NCI-H146 treated with DMSO at 0.1 percent for 48 hours (cell line): ENCODE data around the gene FRS3.

Experiments used
- DNase-seq: peaks from one replicate; lab custom pipeline; 2025; ENCODE audit not compliant: unreplicated experiment; lab: John Stamatoyannopoulos, UW

The FRS3 gene

DNA sequence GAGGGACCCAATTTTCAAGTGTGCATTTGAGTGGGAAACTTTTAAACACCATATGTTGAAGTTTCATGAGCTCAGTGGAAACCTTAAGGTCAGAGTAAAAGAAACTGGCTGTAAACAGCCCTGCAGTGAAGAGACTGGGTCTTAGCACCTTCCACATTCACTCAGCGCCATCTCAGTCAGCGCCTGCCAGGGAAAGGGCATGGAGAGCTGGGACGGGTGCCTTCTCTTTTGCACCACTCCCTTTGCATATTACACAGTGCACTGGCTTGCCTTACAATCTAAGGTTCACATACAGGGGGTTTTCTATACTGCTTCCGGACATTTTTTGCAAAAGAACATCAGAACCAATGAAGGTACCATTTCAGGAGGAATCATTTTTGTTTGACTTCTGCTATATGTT lies 12.3 kb upstream of the FRS3 start:
- no peak for DNase-seq

DNA sequence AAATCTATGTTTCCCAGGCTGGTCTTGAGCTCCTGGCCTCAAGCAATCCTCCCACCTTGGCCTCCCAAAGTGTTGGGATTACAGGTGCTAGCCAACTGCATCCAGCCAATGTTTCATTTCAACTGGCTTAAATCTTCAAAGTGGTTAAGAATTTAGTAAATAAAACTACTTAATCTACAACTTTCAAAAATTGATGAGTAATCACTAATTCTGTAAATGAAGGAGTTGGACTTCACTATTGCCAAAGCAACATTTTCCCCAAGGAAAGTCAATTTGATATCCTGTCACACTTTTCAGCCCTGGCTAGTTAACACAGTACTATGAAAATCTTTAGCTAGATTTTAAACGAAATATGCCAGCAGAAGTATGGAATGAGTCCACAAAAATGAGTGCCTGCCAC lies 11.6 kb upstream of the FRS3 start:
- DNase-seq = no peak

DNA sequence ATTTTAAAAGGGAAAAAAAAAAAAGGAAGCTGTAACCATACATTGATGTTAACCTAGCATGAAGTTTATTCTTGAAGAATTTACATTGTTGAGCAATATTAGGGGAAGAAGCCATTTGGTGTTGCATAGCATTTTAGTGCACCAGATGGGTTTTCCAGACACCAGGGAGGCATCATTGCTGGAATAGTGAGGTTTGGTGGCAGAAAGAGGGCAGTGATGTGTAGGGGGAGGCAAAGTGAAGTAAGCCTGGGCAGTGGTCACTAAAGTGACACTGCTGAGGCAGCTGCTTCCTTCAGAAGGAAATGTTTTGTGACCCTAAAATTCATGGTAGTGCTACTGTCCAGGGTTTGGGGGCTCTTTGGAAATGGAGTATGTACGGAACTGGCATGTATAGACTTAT lies 10.3 kb upstream of the FRS3 start:
- DNase-seq = no peak

DNA sequence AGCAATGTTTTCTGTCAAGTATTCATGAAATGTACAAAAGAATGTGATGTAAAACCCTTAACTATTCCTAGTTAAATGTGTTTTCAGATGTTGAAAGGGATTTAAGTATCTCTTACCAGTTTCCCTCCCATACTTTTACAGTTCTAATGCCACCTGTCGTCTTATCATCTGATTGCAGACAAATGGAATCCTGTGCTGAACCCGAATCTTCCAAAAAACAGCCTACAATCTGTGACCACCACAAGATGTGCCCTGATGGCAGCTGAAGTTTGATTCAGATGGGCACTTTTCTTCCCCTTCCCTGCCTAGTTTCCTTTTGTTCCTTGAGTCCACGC lies 9.7 kb upstream of the FRS3 start:
- DNase-seq = no peak

DNA sequence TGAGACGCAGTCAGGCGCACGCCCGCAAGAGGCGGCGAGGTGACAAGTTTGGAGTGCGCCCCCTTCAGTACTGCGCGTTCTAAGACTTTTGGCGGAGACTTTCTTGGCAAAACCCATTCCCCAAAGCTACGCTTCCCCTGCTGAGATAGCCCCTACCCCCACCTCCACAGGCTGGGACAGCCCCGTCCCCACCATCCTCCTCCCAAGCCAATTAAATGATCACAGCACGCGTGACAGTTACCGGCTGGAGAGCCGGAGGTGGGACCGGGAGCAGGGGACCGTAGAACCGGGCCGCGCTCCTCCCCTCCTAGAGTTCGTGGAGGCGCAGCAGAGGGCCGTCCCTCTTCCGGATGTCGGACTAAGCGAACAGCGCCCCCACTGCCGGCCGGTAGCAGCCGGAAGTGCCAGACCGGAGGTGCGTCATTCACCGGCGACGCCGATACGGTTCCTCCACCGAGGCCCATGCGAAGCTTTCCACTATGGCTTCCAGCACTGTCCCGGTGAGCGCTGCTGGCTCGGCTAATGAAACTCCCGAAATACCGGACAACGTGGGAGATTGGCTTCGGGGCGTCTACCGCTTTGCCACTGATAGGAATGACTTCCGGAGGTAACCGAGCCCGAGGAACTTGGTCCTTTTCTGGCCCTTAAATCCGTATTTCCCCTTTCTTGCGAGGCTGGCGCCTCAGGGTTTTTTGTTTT lies 7.7 kb upstream of the FRS3 start, which contains the start of gene TOMM6:
TSS of gene TOMM6 (plus strand) at position 476 of the 699 bp plus-strand sequence. CDS start at position 480, 4 bp downstream.
- DNase-seq = peak; percentile 91

DNA sequence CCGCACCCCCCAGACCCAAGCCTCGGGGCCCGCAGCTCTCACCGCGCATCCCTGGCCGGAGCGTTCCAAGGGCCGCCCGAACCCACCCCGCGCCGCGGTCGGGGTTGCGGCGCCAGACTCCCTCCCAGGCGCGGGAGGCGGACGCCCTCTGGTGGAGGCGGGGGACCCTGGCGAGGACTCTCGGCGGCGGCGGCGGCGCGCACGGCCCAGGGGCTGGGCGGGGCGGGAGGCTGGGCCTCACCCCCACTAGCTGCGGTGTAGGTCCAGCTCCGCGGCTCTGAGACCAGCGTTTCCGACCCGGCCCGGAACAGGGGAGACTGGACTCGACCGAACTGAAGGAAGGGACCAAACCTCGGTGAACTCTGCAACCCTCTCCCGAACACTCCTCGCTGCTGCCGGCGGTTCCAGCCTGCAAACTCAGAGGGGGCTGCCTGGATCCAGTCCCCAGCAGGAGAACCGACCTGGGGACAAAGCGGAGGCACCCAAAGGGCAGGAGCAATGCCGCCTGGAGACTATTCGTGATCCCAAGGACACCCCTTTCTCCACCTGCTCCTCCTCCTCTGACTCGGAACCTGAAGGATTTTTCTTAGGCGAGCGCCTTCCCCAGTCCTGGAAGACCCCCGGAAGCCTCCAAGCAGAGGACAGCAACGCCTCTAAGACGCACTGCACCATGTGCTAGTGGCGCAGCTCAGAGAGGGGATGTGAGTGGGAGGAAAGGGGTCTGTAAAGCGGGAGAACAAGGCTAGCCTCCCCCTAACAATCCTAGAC lies 6.9 kb upstream of the FRS3 start:
- peak; percentile 57 for DNase-seq

DNA sequence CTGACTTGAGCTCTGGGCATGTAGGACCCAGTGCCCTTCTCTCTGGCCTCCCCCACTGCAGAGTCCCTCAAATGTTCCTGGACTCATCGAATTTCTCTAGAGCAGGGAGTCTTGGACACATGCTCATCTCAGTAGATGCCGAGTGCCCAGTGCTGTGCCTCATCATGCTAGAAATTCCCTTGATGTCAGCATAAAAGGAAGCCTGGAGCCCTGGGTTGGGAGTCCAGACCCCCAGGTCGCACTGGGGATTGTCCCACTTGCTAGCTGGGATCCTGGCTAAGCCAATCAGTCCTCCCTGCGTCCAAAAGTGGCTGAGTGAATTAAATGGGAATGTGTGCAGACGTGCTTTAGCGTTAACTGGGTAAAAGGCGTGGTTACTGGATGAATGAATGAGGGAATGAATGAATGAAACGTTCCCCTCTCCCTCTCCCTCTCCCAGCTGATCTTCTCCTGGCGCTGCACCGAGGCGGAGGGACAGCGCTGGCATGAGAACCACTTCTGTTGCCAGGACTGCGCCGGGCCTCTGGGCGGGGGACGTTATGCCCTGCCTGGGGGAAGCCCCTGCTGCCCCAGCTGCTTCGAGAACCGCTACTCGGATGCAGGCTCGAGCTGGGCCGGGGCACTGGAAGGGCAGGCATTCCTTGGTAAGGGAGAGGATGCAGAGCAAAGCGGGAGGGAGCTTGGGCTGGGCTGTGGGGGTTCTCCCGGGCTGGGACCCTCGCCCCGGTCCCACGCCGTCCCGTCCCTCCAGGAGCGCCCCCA lies 6.2 kb upstream of the FRS3 start:
- DNase-seq = no peak

DNA sequence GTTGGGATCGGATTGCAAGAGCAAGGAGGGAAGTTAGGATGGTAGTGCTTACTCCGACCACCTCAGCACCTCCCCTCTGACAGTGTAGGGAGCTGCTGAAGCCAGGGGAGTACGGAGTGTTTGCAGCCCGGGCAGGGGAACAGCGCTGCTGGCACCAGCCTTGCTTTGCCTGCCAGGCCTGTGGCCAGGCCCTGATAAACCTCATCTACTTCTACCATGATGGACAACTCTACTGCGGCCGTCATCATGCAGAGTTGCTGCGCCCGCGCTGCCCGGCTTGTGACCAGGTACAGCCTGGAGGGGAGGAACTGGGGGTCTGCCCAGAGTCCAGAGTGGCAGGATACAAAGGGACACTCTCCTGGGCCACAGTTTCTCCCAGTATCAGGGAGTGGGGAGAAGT lies 5.6 kb upstream of the FRS3 start:
- DNase-seq = no peak

DNA sequence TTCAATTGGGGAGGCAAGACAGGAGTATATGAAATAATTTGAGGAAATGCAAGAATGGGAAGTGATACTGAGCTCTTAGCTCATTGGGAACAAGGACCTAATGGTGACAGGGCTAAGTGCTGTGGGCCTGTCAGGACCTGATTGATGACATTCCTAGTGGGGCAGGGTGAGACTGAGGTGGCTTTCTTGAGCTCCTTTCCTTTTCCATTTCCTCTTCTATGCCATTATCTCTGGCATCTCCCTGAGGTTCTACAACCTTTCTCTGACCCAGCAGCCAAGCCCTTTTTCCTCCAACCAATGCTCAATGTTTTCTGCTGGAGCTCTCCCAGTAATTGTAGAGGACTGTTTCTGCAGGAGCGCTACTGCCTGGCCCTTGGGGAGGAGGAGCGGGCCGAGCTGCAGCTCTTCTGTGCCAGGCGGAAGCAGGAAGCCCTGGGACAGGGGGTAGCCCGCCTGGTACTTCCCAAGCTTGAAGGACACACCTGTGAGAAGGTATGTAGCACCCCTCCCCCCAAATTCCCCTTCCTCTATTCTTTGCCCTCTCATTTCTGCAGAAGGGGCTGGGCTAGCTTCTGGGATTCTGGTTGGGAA lies 5.0 kb upstream of the FRS3 start:
- no peak for DNase-seq

DNA sequence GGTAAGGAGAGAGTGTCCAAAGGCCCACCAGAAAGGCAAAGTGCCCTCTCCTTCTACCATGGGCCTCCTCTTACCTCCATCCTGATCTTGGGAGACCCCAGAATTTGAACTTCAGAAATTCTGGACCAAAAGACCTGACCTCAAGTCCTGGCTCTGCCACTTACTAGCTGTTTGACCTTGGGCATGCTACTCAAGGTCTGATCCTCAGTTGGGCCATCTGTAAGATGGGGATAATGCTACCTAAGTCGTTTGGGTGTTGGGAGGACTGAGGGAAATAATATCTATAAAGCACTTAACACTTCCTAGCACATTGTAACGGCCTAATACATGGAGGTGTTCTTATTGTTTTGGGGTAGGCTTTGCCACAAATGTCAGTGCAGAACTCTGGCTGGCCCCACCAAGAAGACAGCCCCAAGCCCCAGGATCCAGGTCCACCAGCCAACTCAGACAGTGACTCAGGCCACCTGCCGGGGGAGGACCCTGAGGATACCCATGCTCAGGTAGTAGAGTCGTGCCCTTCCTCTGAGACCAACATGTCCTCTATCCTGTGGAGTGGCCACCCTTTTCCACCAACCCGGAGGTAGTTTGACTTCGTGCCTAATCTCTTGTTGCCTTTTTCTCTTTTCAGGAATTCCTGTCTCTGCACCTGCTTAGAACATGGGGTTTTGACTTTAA lies 3.5 kb upstream of the FRS3 start:
- no peak for DNase-seq

DNA sequence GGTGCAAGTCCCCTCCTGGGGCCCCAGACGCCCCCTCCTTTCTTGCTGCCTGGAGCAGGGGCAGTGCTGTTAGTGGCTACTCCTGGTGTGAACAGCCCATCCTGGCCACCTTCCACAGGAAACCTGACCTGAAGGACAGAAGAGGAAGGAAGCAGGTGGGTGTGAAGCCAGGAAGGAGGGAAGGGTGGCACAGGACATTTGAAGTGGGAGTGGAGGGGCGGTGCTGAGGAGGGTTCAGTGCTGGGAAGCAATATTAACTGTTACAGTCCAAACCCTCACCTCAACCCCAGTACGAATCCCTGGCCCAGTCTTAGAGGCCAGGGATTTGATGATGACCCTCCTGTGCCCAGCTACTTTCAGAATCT lies 1.6 kb upstream of the FRS3 start:
- DNase-seq = no peak

DNA sequence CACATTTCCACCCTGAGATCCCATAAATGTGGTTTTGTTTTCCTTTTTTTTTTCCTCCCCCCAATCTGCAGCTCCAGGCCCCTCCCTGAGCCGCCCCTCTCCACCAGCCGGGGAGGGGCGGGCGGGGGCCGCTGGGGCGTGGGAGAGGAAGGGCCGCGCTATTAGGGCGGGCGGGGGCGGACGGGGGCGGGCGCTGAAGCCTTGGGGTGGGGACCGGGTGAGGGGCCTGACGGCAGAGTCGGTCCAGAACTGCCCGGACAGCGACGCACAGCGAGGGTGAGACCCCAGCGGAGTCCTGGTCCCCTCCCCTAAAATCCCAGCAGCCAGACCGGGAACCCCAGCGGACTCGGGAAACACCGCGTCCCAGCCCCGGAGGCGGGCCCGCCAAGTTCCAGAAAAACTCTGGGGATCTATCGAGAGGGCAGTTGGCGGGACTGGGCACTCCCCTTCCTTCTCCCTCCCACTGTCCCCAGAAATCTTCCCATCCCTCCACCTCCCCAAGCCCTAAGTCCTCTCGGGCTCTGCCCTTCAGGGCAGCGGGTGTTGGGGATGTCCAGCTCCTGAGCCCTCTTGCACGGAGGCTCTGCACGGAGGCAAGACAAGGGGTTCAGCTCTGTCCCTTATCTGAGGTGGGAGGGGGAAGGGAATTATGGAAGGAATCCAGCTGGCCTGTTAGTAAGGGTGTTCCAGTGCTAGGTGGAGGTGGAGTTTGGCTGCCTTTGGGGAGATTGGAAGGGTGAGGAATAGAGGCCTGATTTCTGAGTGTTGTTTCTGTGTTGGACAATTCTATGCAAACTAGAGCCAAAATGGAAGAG lies 1.1 kb upstream of the FRS3 start, which contains the start of gene PRICKLE4:
TSS of gene PRICKLE4 (plus strand) at position 232 of the 815 bp plus-strand sequence. CDS start 2,692 bp downstream, outside the sequence.
- DNase-seq = peak; percentile 16

DNA sequence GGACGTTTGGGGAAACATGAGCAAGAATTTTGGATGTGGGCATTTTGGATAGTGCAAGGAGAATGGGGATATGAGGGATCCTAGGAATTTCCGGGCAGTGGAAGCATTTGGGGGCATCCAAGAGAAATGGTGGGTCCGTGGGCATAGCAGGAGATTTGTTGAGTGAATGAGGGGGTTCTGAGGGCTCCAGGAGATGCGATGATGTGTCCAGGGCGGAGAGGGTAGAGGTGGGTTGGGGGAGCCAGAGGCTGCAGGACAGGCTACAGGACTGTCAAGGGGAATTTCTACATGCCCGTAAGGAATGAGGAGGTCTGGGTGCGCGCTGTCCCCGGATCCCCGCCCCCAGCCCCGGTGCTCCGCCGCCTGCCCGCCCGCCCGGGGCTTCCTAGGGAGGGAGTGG lies 364 bp downstream of the FRS3 start:
- DNase-seq = no peak

DNA sequence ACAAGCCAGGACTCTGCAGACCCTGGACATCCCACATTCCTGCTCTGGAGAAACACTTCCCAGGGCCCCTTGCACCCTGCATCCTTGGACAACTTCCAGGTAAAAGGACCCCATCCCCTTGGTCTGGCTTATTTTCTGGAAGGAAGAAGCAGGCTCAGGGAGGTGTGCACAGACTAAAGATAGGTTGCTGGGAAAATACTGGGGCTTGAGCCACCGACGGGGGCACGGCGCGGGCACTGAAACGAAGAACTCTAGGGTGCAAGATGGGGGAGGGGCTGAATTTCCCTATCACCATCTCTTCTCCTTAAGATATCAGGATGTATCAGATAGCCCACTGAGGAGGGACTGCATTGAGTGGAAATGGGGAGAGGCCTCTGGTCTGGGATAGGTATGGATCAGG lies 805 bp downstream of the FRS3 start:
- DNase-seq = no peak

DNA sequence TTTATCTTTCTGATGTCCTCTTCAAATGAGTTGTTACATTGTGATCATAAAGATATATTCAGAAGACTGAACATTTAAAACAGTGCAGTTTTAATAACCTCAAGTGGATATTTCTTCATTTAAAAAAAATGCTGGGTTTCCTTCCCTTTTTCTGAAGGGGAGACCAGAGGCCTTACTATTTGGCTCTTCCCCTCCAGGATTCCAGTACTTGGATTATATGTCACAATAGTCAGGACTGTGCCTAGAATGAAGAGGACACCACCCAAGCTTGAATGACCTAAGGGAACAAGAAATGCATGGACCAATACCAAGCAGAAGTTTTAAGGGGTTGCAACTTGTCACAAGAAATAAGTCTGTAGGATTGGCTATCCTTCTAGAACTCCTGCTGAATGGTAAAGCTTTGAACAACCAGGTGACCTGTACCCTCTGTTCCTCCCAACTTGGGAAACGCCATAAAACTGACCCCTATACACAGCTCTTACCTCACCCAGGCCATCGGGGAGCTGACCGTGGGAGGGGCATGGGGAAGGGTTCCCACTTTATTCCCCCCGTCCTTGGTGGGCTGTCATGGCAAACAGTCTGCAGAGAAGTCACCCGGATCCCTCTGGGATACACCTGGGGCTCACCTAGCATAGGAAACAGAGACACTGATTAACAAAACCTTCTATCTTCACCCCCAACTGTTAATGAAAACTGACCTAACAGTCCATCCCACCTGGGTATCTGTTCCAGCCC lies 2.0 kb downstream of the FRS3 start:
- no peak for DNase-seq

DNA sequence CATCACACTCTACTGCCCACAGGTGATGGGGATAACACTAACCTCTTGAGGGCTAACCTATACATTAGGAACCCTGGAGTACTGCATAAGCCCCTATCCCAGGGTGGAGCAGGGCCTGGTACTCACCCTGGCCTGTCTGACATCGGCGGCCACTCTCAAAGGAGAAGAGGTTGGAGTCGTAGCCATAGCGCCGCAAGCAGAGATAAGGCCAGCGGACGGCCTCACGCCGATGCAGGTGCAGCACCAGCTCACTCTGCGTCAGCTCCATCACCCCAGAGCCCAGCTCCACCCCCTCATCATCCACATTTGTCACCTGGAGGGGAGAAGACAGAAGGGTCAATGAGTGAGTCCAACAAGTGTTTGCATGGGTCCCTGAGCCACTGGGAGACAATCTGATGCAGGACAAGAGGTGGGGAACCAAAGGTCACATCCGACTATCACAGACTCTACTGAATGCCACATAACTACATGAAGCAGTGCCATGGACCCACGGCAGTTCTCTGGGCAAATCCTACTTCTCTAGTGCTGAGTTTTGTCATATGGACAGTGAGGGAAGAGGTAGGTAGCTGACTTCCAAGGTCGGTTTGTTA lies 4.3 kb downstream of the FRS3 start:
- no peak for DNase-seq

DNA sequence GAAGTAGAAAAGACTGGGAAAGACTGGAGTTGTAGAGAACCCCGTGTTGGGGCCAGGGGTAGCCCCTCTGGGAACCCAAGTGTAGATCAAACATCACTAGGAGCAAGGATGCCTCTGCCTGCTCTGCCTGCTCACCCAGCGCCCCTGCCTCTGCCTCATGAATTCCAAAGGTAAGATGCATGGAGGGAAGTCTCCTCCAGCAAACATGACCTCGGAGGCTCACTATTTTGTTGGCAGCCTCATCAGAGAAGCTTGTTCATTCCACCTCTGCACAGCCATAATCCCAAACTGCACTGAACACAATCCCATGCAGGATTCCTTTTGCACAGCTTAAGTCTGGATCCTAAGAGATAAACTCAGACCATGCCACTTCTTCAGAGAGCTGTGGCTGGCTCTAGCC lies 4.9 kb downstream of the FRS3 start:
- DNase-seq = no peak

DNA sequence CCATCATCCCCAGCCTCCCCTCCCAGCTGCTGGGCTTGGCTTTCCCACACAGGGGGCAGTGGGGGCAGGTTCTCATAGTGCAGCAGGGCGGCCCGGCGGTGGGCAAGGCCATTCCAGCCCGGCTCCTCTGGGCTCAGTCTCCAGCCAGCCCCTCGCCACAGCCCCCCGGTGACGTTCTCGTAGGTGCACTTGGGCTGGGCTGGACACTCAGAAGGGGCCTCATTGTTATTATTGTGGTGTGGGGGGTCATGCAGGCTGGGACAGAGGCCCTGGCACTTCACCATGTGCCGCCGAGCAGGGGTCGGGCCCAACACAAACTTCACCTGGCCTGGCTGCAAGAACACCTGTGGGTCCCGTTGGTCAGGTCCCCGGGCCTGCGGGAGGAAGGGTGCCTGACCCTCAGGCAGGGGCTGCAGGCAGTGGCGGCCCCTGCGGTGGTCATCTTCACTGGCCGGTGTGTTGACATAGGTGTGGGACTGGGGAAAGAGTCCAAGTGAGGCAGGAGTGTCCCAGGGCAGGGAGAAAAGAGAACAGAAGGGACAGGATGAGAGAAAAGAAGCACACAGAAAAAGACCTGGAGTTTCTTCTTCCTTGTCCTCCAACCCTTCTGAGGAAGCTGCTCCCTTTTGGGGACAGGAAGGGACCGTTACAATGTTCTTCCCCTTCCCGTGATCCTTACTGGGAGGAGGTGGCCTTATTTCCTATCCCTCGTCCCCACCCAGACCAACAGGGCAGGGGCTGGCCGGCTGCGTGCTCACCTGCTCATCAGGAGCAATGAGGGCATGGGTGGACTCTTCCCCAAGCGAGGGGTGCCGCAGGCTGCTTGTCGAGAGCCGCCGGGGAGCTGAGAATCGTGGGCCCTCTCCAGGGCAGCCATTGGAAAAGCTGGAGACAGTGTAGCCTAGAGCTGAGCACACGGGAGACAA lies 8.4 kb downstream of the FRS3 start:
- no peak for DNase-seq
